ENCODE data around the gene APELA. TPM values are rescaled to one million over a fixed set of nuclear protein-coding genes. Genes with fewer than 3 reads are reported as not detected.

APELA gene
- total RNA-seq, 1 donor from 2014 or later: 0.56 TPM

Other genes with a start within 250 kb of the APELA start
- gene SMIM31, start 123.0 kb upstream of the APELA start, total RNA-seq: not detected in 2 replicates
- 0.19 and 0.27 TPM in 2 replicates for gene TRIM61, start 100.5 kb downstream of the APELA start, total RNA-seq
- not detected in 2 replicates for gene TRIM60, start 154.8 kb downstream of the APELA start, total RNA-seq
- not detected in 2 replicates for gene TRIM75, start 176.7 kb downstream of the APELA start, total RNA-seq
- gene TMEM192, start 235.7 kb downstream of the APELA start, total RNA-seq: 14.3 and 15.1 TPM in 2 replicates

All from neural crest cell (in vitro differentiated cells).